ENCODE results near the gene NOTUM.

DNA sequence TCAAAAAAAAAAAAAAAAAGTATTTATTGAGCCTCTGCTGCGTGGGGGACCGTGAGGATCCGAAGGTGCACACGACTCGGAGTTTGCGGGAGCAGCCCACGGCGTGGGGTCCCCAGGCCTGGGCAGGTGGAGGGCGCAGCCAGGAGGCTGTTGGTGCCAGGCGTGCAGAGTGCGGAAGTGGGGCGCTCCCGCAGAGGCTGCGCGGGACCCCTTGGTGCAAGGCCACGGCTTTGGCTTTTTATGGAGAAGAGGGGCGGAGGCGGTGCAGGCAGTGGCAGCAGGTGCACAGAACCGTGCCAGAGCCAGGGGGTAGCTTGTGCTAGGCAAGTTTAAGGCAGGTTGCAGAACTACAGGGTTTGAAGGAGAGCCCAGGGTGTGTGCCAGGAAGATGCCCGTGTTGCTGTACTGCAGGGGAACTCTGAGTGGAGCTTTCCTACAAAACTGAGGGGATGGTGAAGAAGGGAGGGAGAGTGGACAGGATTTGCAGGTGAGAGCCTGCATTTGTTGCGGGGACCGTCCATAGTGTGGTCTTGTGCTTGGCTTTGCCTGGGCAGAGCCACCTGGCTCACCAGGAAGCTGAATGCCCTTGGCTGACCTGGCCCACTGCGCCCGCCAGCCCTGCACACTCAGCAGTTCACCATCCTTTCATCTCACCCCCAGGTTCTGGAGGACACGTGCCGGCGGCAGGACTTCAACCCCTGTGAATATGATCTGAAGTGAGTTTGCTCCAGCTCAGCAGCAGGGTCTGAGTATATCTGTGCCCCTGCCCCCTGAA lies 17.7 kb upstream of the NOTUM start:
- TF ChIP-seq ZFX (IDR thresholded peaks at IDR 0.05; ENCODE audit: borderline replicate concordance) = no peak
- TF ChIP-seq, protein P1, sequence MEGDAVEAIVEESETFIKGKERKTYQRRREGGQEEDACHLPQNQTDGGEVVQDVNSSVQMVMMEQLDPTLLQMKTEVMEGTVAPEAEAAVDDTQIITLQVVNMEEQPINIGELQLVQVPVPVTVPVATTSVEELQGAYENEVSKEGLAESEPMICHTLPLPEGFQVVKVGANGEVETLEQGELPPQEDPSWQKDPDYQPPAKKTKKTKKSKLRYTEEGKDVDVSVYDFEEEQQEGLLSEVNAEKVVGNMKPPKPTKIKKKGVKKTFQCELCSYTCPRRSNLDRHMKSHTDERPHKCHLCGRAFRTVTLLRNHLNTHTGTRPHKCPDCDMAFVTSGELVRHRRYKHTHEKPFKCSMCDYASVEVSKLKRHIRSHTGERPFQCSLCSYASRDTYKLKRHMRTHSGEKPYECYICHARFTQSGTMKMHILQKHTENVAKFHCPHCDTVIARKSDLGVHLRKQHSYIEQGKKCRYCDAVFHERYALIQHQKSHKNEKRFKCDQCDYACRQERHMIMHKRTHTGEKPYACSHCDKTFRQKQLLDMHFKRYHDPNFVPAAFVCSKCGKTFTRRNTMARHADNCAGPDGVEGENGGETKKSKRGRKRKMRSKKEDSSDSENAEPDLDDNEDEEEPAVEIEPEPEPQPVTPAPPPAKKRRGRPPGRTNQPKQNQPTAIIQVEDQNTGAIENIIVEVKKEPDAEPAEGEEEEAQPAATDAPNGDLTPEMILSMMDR (IDR thresholded peaks at IDR 0.05) = no peak

All from 22Rv1 (cell line).